HG02623 (cell line): ENCODE results near the gene GARIN3.

ENCODE experiments used
- ATAC-seq: cut with Tn5 transposase; IDR thresholded peaks from one replicate; pipeline ENCODE4 v1.9.1; 2021; ENCODE audit warnings: moderate library complexity; ENCODE audit not compliant: unreplicated experiment

The GARIN3 gene

DNA sequence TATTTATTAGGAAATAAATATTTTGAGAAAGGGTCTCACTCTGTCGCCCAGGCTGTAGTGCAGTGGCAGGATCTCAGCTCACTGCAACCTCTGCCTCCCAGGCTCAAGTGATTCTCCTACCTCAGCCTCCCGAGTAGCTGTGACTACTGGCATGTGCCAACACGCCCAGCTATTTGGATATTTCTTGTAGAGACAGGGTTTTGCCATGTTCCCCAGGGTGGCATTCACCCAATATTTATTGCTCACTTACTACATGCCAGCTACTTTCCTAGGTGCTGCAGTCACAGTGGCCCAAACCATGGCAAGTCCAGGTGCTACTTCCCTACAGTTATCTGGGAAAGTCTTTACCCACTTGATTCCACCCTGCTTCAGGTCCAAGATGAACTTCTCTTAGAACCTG, 15.1 kb downstream of the GARIN3 start:
- no peak for ATAC-seq

DNA sequence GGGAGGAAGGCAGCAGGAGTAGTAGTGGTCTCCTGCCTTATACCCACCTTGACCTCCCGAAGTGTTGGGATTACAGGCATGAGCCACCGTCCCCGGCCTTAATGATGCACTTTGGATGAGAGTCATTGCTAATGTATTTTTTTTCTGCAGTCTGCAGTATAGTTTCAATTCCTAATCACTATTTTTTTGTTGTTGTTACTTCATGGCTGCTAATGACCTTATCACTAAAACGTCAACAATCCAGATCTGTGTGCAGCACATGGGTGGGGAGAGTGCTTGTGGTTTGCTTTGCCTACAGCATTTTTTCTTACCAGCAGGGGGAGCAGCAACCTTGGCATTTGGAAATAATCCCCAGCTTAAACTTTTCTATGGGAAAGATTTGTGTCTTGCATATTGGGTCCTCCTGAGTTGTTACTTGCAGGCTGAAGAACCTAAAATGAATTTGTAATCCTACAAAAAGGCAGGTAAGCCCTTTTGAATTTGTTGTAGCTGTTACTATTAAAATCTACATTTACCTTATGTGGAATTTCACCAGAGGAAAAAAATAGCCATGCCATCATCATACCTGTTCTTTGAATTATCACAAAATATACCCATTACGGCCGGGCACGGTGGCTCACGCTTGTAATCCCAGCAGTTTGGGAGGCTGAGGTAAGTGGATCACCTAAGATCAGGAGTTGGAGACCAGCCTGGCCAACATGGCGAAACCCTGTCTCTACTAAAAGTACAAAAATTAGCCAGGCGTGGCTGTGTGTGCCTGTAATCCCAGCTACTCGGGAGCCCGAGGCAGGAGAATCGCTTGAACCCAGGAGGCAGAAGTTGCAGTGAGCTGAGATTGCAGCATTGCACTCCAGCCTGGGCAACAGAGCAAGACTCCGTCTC, 17.1 kb downstream of the GARIN3 start:
- no peak for ATAC-seq

GRCh38 chr5:157143127-157143971, 22.7 kb downstream of the GARIN3 start:
- peak; percentile 33 for ATAC-seq

DNA sequence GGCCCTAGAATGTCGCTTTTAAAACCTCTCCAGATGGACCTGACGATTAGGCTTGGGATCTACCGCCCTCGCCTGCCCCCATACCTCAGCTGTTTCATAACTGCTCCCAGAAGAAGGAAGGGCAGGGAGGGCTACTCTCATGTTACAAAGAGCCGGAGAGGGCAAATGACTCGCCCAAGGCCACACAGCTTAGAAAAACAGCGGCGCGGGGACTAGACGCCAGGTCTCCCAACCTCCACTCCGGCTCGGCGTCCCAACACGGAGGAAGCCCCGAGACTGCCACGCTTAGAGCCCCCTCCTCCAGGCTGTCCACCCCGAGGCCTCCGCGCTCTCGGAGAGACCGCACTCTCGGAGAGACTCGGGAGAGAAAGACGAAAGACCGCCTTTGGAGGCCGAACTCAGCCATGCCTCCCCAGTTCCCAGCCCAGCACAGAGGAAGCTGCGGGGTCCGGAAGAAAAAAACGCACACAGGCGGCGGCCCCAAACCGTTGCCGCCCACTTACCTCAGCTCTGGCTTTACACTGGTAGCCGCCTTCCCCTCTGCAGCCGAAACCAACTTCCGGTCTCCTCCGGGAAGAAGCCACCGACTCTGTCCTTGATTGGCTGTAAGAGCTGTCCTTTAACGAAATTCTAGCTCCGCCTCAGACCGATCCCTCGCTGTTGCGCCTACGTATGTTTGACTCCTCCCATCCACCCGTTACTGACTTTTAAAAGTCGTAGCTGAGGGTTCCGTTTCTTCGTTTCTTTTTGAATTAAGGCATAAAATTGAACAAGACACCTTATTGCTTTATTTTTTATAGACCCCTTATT, 23.5 kb downstream of the GARIN3 start, which contains the start of gene MED7:
MED7 (minus strand) TSS at position 549 of the 810 bp plus-strand sequence. CDS start 3,434 bp downstream, outside the sequence.
- peak; percentile 100 for ATAC-seq

DNA sequence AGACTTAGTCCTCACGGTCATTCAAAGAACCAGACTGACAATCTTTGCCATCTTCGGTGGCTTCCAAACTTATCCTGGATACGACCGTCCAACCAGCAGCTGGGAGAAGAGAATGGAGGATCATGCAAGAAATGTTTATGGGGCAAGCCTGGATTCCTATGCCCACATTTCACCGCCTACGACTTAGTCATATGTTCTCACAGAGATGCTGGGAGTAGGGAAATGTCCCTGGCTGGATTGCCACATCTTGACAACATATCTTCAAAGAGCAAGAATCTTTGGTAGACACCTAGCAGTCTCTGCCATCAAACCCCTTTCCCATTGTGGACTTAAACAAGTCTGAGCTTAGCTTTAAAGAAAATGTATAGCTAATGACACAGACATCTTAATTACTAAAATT, 28.4 kb downstream of the GARIN3 start:
- ATAC-seq, result no peak

DNA sequence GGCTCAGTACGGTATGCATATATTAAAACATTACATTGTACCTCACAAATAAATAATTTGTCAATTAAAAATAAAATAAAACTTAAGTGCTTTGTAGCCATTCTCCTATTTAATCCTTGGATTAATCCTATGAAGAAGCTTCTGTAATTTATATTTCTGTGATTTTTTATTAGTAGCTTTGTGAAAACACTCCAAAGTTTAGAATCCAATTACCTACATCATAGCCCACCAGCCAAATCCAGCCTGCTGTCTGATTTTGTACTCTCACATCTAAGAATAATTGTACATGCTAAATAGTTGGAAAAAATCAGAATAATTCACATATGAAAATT, 33.8 kb downstream of the GARIN3 start:
- ATAC-seq, result no peak

- ATAC-seq, result no peak
These were observed 35.1 kb downstream of the GARIN3 start for GRCh38 chr5:157130925-157131324.

DNA sequence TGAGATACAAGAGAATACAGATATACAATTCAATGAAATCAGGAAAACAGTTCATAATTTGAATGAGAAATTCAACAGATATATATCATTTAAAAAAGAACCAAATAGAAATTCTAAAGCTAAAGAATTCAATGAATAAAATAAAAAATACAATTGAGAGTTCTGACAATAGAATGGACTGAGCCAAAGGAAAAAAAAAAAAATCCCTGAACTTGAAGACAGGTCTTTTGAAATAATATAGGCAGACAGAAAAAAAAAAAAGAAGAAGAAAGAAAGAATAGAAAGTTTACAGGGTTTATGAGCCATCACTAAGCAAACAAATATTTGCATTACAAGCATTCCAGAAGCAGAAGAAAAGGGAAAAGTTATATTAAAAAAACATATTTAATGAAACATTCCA, 44.4 kb downstream of the GARIN3 start:
- ATAC-seq, result no peak

DNA sequence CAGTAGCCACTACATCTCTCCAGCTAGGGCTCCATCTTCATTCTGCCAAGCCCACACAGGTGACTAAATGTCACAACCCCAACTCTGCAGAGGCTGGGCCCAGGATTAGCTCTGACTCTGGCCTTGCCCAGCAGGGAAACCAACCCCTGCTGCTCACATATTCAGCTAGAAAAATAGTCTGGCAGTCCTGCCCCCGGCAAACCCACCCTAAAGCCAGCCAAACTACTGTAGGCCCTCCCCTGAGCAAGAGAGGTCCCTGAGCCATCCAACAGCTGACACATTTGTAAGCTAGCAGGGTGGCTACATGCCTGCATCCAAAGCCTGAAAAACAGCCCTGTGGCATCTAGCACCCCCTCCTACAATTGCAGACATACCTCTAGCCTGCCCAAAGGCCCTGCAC, 46.0 kb downstream of the GARIN3 start:
- no peak for ATAC-seq

DNA sequence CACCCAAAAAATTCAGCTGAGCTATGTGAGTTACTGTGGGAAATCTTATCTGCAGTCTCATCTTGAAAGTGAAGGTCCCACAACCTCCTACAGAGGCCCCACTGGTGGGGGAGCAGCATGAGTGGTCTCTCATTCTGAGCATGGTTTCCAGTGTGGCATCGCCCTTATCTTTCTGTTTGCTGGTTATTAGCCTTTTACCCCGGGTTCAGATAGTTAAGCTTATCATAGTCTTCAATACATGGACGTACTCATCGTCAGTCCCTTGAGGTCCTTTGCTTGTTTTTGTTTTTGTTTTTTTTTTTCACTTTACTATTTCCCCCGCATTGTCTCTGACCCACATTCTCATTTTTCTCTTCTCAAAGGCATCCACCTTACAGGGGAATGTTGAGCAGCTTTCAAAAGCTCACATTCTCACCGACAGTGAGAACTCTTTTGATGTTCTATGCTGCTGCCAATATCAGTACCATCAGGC, 49.5 kb downstream of the GARIN3 start:
- peak; percentile 84 for ATAC-seq

- ATAC-seq, result no peak
These were observed 50.6 kb downstream of the GARIN3 start for GRCh38 chr5:157115502-157115901.

- no peak for ATAC-seq
These were observed 51.1 kb downstream of the GARIN3 start for GRCh38 chr5:157115012-157115411.

DNA sequence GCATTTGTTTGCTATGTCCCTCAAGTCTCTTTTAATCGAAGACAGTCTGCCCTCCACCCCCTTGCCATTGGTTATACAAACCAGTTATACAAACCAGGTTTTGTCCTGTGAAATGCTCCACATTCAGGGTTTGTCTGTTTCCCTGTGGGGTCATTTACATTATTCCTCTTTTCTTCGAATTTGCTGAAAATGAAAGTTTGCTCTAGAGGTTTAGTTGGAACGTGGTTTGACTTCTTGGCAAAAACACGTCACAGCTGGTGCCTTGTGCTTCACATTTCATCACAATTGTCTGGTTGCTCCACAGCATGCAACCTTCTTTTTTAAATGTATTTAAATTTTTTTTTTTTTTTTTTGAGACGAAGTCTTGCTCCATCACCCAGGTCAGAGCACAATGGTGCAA, 53.1 kb downstream of the GARIN3 start:
- no peak for ATAC-seq
